Measurements from ENCODE around the gene DIPK1B.

The DIPK1B gene

DNA sequence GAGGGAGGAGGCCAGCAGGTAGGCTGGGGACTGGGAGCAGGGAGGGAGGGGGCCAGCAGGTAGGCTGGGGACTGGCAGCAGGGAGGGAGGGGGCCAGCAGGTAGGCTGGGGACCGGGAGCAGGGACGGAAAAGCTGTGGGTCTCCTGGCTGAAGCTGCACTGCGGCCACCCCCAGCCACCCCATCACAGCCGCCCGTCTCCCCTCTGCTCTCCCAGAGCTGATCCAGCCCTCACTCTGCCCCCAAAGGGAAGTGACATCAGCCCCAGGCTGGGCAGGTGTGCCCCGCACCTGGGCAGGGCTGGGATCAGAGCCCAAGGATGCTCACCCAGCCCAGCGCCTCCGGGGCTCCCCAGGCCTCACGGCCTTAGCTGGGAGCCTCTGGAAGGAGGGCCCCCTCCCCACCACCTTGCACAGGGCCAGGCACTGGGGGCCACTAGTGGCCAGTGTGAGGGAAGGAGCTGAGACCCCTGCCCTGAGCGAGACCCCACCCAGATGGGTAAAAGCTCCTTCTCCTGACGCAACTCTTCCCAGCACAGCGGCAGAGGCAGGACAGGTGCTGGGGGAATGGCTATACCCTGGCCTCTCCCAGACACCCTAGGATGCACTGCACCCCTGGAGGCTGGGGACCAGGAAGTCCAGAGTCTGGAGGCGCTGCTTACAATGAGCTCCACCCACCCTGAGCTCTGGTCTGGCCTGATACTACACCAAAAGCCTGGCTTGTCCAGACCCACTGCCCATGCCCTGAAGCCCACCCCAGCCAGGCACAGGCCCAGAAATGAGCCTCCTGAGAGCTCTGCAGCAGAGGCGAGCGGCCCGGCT is 36.7 kb upstream of the DIPK1B start:
- no peaks in the 10 kb centered on the region for H3K9me3 ChIP-seq (ENCODE audit: insufficient read depth, low read depth, low read length)
- H3K9ac ChIP-seq (ENCODE audit: low read depth, low read length), result no peak overlapping the region
- 0 out of 2 replicates have a peak, but pooled peaks cover 3% of the 10 kb centered on the region for H3K36me3 ChIP-seq (ENCODE audit: insufficient read depth, low read length)
- no peaks in the 10 kb centered on the region for H3K4me1 ChIP-seq (ENCODE audit: insufficient read depth, low read length)
- H3K4me3 ChIP-seq (ENCODE audit: low read length), result no peak overlapping the region
- 88% methylated on average over 16 of the region's 16 CpGs for WGBS
- H3K27ac ChIP-seq (ENCODE audit: low read depth, low read length), result no peak overlapping the region
- H3K27me3 ChIP-seq (ENCODE audit: insufficient read depth, low read length), result no peaks in the 10 kb centered on the region

DNA sequence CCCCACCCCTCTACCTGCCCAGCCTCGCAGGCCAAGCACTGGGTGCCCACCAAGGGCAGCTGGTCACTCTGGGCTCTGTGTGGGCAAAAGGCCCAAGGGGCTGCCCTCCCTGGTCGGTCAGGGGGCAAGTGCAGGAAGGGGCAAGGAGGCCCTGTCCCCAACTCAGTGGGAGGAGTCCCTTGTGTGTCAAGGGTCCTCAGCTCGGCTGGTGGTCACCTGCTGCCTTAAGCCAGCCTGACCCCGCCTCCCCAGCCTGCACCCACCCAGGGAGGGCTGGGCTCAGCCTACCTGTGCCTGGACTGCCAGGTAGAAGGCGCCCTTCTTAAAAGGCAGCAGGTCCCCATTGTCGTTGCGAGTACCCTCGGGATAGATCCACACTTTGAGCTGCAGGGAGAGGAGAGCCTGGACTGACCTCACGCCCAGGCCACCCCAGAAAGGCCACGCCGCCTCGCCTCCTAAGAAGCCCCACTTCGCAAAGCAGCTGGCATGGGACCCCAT is 36.0 kb upstream of the DIPK1B start:
- WGBS, result 90% methylated on average over 13 of the region's 13 CpGs
- H3K27me3 ChIP-seq (ENCODE audit: insufficient read depth, low read length), result no peaks in the 10 kb centered on the region
- no peak overlapping the region for H3K4me3 ChIP-seq (ENCODE audit: low read length)
- no peaks in the 10 kb centered on the region for H3K4me1 ChIP-seq (ENCODE audit: insufficient read depth, low read length)
- H3K9me3 ChIP-seq (ENCODE audit: insufficient read depth, low read depth, low read length), result no peaks in the 10 kb centered on the region
- no peak overlapping the region for H3K9ac ChIP-seq (ENCODE audit: low read depth, low read length)
- H3K36me3 ChIP-seq (ENCODE audit: insufficient read depth, low read length), result 0 out of 2 replicates have a peak, but pooled peaks cover 3% of the 10 kb centered on the region
- H3K27ac ChIP-seq (ENCODE audit: low read depth, low read length), result no peak overlapping the region

DNA sequence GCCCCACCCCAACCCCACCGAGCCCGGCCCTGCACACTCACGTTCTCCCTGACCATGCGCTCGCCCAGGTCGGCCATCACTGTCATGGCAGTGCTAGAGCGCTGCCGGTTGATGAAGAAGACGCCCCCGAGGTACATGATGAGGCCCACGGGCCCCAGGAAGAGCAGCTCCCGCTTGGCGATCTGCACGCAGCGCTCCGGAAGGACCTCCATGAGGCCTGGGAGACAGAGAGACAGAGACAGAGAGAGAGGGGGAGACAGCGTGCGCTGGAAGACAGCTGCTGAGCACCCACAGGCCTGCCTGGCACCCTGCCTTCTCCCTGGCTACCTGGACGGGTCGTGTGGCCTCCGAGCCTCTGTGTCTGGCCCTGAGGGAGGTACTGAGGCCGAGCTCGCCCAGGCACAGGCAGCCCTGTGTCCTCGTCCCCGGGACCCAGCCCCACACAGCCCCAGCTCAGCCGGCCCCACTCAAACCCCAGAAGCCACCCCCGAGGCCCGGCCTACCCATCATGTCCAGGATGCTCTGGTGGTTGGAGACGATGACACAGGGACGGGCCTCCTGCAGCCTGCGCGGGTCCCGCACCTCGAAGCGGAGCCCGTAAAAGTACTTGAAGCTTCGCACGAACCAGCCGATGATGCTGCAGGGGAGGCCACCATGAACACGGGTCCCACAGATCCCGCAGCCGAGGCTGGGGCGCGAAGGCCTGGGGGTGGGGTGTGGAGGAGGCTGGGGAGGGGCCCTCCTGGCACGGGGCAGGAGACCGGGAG is 35.3 kb upstream of the DIPK1B start:
- no peaks in the 10 kb centered on the region for H3K9me3 ChIP-seq (ENCODE audit: insufficient read depth, low read depth, low read length)
- H3K4me3 ChIP-seq (ENCODE audit: low read length), result no peak overlapping the region
- H3K9ac ChIP-seq (ENCODE audit: low read depth, low read length), result no peak overlapping the region
- H3K27ac ChIP-seq (ENCODE audit: low read depth, low read length), result no peak overlapping the region
- 0 out of 2 replicates have a peak, but pooled peaks cover 3% of the 10 kb centered on the region for H3K36me3 ChIP-seq (ENCODE audit: insufficient read depth, low read length)
- H3K4me1 ChIP-seq (ENCODE audit: insufficient read depth, low read length), result no peaks in the 10 kb centered on the region
- 92% methylated on average over 45 of the region's 46 CpGs for WGBS
- H3K27me3 ChIP-seq (ENCODE audit: insufficient read depth, low read length), result no peaks in the 10 kb centered on the region

DNA sequence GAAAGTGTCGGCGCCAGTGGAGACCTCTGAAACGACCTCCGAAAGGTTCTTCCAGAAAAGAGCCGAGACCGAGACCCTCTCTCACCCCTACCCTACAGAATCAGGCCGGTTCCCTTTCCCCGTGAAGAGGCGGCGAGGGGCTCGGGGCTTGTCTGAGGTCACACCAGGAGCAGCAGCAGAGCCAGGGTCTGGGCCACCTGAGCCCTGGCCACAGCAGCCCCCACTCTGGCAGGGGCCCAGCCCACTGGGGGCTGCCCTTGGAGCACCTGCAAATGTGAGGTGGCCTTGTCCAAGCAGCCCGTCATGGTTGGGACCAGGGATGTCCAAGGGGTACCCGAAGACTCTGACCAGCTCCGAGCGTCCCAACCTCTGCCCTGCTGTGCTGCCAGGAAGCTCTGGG is 34.3 kb upstream of the DIPK1B start:
- H3K27ac ChIP-seq (ENCODE audit: low read depth, low read length), result no peak overlapping the region
- no peak overlapping the region for H3K4me3 ChIP-seq (ENCODE audit: low read length)
- 95% methylated on average over 15 of the region's 15 CpGs for WGBS
- no peaks in the 10 kb centered on the region for H3K4me1 ChIP-seq (ENCODE audit: insufficient read depth, low read length)
- H3K36me3 ChIP-seq (ENCODE audit: insufficient read depth, low read length), result 0 out of 2 replicates have a peak, but pooled peaks cover 3% of the 10 kb centered on the region
- no peaks in the 10 kb centered on the region for H3K27me3 ChIP-seq (ENCODE audit: insufficient read depth, low read length)
- H3K9me3 ChIP-seq (ENCODE audit: insufficient read depth, low read depth, low read length), result no peaks in the 10 kb centered on the region
- H3K9ac ChIP-seq (ENCODE audit: low read depth, low read length), result no peak overlapping the region

DNA sequence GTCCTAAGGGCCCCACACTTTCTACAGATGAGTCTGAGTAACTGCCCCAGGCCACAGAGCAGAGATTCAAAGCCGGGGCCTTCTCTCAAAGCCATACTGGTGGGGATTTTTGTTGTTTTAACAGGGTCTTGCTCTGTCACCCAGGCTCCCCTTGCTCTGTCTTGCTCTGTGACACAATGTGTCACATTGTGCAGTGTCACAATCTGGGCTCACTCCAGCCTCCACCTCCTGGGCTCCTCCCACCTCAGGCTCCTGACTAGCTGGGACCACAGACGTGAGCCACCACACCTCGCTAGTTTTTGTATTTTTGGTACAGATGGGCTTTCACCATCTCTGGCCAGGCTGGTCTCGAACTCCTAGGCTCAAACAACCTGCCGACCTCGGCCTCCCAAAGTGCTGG is 33.7 kb upstream of the DIPK1B start:
- no peaks in the 10 kb centered on the region for H3K9me3 ChIP-seq (ENCODE audit: insufficient read depth, low read depth, low read length)
- H3K36me3 ChIP-seq (ENCODE audit: insufficient read depth, low read length), result 0 out of 2 replicates have a peak, but pooled peaks cover 3% of the 10 kb centered on the region
- H3K27ac ChIP-seq (ENCODE audit: low read depth, low read length), result no peak overlapping the region
- H3K4me3 ChIP-seq (ENCODE audit: low read length), result no peak overlapping the region
- no peak overlapping the region for H3K9ac ChIP-seq (ENCODE audit: low read depth, low read length)
- H3K4me1 ChIP-seq (ENCODE audit: insufficient read depth, low read length), result no peaks in the 10 kb centered on the region
- H3K27me3 ChIP-seq (ENCODE audit: insufficient read depth, low read length), result no peaks in the 10 kb centered on the region
- WGBS, result 91% methylated on average over 6 of the region's 6 CpGs

DNA sequence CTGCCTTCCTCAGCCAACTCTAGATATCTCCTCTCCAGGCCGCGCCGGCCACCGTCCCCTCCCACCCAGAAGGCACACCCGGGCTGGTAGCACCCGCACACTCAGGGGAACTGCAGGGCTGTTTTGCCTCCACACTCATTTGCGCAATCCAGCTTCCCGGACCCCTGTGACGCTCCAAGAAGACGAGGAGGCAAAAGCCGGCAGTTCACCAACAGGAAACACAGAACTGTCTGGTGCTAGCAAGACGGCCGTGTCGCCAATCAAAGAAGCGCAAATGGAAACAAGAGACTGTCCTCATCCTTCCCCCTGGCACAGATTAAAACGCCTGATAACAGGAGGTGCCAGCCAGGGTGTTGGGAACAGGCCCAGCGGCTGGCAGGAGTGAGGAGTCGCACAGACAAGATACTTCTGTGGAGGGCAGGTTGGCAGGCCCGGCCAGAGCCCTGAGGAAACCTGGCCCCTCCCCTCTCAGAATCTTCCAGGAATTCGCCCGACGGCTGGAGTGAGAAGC is 32.9 kb upstream of the DIPK1B start:
- Histone ChIP-seq H3K27ac (ENCODE audit: low read depth, low read length) (no peak overlapping the region), H3K9me3 (ENCODE audit: insufficient read depth, low read depth, low read length) (no peaks in the 10 kb centered on the region), H3K36me3 (ENCODE audit: insufficient read depth, low read length) (0 out of 2 replicates have a peak, but pooled peaks cover under 1% of the 10 kb centered on the region), H3K27me3 (ENCODE audit: insufficient read depth, low read length) (no peaks in the 10 kb centered on the region), H3K4me1 (ENCODE audit: insufficient read depth, low read length) (no peaks in the 10 kb centered on the region), H3K4me3 (ENCODE audit: low read length) (no peak overlapping the region), H3K9ac (ENCODE audit: low read depth, low read length) (no peak overlapping the region)
- 85% methylated on average over 22 of the region's 22 CpGs for WGBS

DNA sequence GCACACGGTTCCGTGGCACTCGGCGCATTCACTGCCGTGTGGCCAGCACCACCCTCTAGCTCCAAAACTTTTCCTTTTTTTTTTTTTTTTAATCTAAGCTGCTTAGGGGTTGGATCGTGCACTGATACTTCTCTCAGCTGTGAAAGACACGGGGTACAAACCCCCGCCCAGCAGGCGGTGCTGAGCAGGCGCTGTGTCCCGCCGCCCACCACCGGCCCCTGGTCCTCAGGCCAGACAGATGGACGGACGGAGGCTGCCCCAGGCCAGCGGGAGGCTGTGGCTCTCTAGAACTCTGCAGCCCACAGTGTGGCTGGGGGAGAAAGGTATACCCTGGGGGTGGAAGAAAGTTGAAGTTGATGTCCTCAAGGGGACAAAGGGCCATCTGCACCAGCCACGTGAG is 31.3 kb upstream of the DIPK1B start:
- 93% methylated on average over 17 of the region's 17 CpGs for WGBS
- Histone ChIP-seq H3K27me3 (ENCODE audit: insufficient read depth, low read length) (peaks cover 5% of the 10 kb centered on the region), H3K9me3 (ENCODE audit: insufficient read depth, low read depth, low read length) (no peaks in the 10 kb centered on the region), H3K36me3 (ENCODE audit: insufficient read depth, low read length) (no peaks in the 10 kb centered on the region), H3K4me1 (ENCODE audit: insufficient read depth, low read length) (0 out of 2 replicates have a peak, but pooled peaks cover 3% of the 10 kb centered on the region), H3K27ac (ENCODE audit: low read depth, low read length) (no peak overlapping the region), H3K4me3 (ENCODE audit: low read length) (no peak overlapping the region), H3K9ac (ENCODE audit: low read depth, low read length) (no peak overlapping the region)

DNA sequence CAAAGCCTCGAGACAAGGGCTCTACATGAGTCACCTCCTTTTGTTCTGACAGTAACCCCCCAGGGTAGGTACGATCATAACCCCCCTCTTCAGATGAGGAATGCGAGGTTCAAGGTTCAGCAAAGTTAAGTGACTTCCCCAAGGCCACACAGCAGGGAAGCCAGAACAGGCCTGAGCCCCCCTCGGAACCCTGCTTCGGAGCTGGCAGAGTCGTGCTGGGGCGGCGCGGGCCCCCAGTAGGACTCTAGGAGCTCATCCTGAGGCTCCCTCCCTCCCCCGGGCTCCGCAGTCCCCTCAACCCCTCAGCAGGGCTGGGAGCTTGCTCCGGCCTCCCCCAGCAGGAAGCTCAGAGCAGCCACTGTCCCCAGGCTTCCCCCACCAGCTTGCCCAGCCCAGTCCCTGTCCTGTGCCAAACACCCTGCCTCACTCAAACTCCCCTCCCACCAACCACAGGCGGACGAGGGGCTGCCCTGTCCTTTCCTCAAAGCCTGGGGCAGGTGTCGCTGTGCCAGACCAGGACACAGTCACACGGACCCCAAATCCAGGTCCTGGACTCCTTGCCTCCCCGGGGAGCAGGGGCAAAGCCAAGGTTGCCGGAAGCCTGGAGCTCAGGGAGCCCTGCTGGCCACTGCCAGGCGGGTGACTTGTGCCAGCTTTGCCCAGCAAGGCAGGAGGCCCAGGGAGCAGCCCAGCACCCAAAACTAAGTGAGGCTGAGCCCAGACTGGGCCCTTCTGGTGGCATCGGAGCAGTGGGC is 30.2 kb upstream of the DIPK1B start:
- Histone ChIP-seq H3K36me3 (ENCODE audit: insufficient read depth, low read length) (no peaks in the 10 kb centered on the region), H3K4me3 (ENCODE audit: low read length) (no peak overlapping the region), H3K4me1 (ENCODE audit: insufficient read depth, low read length) (0 out of 2 replicates have a peak, but pooled peaks cover 5% of the 10 kb centered on the region), H3K9ac (ENCODE audit: low read depth, low read length) (no peak overlapping the region), H3K27ac (ENCODE audit: low read depth, low read length) (no peak overlapping the region), H3K27me3 (ENCODE audit: insufficient read depth, low read length) (peaks cover 14% of the 10 kb centered on the region), H3K9me3 (ENCODE audit: insufficient read depth, low read depth, low read length) (no peaks in the 10 kb centered on the region)
- 74% methylated on average over 20 of the region's 20 CpGs for whole genome bisulfite sequencing

DNA sequence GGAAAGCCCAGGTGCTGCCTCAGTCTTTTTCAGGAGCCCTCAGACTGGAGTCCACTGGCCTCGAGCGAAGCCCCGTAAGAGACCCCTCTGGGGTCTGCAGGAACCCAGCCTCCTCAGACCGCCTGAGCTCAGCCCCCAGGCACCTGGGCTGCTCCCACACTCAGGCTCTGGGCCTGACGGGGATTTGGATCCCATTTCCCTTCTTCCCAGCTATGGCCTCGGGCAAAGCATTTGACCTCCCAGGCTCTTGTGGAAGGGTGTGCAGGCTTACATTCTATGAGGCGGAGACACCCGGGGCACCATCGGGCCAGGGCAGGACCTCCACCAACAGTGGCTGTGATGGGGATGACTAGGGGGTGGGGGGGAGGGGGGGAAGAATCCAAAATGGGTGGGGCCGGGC is 29.7 kb upstream of the DIPK1B start:
- 79% methylated on average over 10 of the region's 10 CpGs for WGBS
- Histone ChIP-seq H3K4me3 (ENCODE audit: low read length) (no peak overlapping the region), H3K4me1 (ENCODE audit: insufficient read depth, low read length) (0 out of 2 replicates have a peak, but pooled peaks cover 5% of the 10 kb centered on the region), H3K27me3 (ENCODE audit: insufficient read depth, low read length) (peaks cover 16% of the 10 kb centered on the region), H3K9ac (ENCODE audit: low read depth, low read length) (no peak overlapping the region), H3K9me3 (ENCODE audit: insufficient read depth, low read depth, low read length) (no peaks in the 10 kb centered on the region), H3K36me3 (ENCODE audit: insufficient read depth, low read length) (no peaks in the 10 kb centered on the region), H3K27ac (ENCODE audit: low read depth, low read length) (no peak overlapping the region)

DNA sequence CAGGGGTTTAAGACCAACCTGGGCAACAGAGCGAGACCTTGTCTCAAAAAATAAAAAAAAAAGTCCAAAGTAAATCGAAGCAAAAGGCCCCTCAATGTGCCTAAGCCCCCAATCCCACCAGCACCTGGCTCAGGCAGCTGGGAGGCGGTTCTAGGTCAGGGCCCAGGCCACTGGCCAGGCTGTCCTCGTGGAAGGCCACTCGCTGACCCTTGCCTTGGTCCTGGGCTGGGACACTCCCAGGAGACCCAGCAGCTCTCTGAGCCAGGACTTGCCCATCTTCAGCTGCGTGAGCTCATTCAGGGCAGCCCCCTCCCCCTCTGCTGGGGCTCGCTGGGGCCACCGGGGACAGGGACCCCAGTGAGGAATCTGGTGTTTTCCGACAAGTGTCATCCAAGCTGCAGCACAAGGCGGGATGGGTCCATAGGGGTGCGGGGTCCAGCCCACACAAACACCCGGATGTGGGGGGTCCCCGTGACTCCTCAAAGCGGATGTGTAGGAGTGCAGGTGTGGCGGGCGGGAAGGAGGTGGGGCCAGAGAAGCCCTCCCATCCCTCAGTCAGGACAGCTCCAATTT is 29.1 kb upstream of the DIPK1B start:
- Histone ChIP-seq H3K9ac (ENCODE audit: low read depth, low read length) (no peak overlapping the region), H3K27ac (ENCODE audit: low read depth, low read length) (no peak overlapping the region), H3K9me3 (ENCODE audit: insufficient read depth, low read depth, low read length) (no peaks in the 10 kb centered on the region), H3K27me3 (ENCODE audit: insufficient read depth, low read length) (peaks cover 20% of the 10 kb centered on the region), H3K4me3 (ENCODE audit: low read length) (no peak overlapping the region), H3K36me3 (ENCODE audit: insufficient read depth, low read length) (no peaks in the 10 kb centered on the region), H3K4me1 (ENCODE audit: insufficient read depth, low read length) (0 out of 2 replicates have a peak, but pooled peaks cover 5% of the 10 kb centered on the region)
- WGBS, result 88% methylated on average over 16 of the region's 16 CpGs

Data from HUES64 (cell line).